Psoas muscle (tissue), 8 donors: ENCODE results near the gene COL4A2. TPM values are rescaled to one million over a fixed set of nuclear protein-coding genes. Genes with fewer than 3 reads are reported as not detected.

ENCODE experiments used
- ATAC-seq, 4 donors: fragments of 200-7000 bp; cut with Tn5 transposase; one replicate each; pipeline ENCODE4 v1.9.1; 2020; ENCODE audit warnings: moderate library complexity in 3 of 4, mild to moderate bottlenecking in 2 of 4
- DNase-seq, 2 donors: peaks; one replicate each; pipeline ENCODE4 v3.0.0-alpha.2; 2020
- H3K27ac ChIP-seq: fragments of 200-600 bp; one replicate; pipeline ENCODE4 v1.8.0; 2022
- H3K27me3 ChIP-seq, 3 donors: fragments of 200-600 bp in 1 of 3; one replicate each; pipeline versions ENCODE4 v1.6.1 to v1.8.0; 2013 to 2022; ENCODE audit warnings: low read length in 2 of 3, mild to moderate bottlenecking in 2 of 3, moderate library complexity in 1 of 3; ENCODE audit not compliant: insufficient read depth in 3 of 3
- H3K36me3 ChIP-seq, 2 donors: fragments of 200-600 bp in 1 of 2; one replicate each; pipeline versions ENCODE4 v1.6.1 to v1.8.0; 2013 to 2022; ENCODE audit warnings: low read depth in 1 of 2, mild to moderate bottlenecking in 1 of 2, moderate library complexity in 1 of 2; ENCODE audit not compliant: insufficient read depth in 1 of 2
- H3K4me1 ChIP-seq: fragments of 200-600 bp; one replicate; pipeline ENCODE4 v1.8.0; 2022
- H3K4me3 ChIP-seq: fragments of 200-600 bp; one replicate; pipeline ENCODE4 v1.8.0; 2022; ENCODE audit warnings: mild to moderate bottlenecking
- H3K9me3 ChIP-seq: fragments of 200-600 bp; one replicate; pipeline ENCODE4 v1.8.0; 2022
- WGBS, 3 donors: extraction: QIAGEN DNeasy Blood & Tissue Kit; methylation state at CpG; one replicate each; pipeline versions ENCODE4 v1.1.6 to v1.1.7; 2013; 5-methylcytosine and 5-hydroxymethylcytosine counted together
- intact Hi-C, 2 donors: fragments of 100-400 bp; cut with DNase I; formaldehyde crosslinking; loops; one replicate each; pipeline versions ENCODE4 v1.11.0 to v1.14.2; 2022
- polyA plus RNA-seq, 3 donors: library from polyadenylated mRNA; stranded (reverse); fragments of 200-250 nt; gene quantifications; one replicate each; pipeline ENCODE4 v1.2.3, GENCODE V29; 2013
- total RNA-seq, 4 donors: library from RNA; stranded (reverse); fragmentation: NEBNext Ultra II Directional in 2 of 4; extraction: Animal tissue kit (Norgen Biotek cat#: 25700) in 2 of 4; gene quantifications; one replicate each; pipeline versions ENCODE4 v1.2.1 to v1.2.4, GENCODE V29; 2021 to 2023
- TF ChIP-seq, protein P1 (sequence below): fragments of 200-600 bp; IDR thresholded peaks from one replicate; pipeline ENCODE4 v1.8.0; 2022; ENCODE audit warnings: antibody characterized with exemption
- donor health status: healthy with polysubstance abuse.
- donor health status: DM: no; HTN: no; CAD: no; lungs with moderate emphysema.
- donor health status: Bipolar disorder and iron deficiency.
- donor health status: healthy.
- donor health status: DM: yes; HTN: yes; CAD: no.
- donor health status: DM: no; HTN: no; CAD: no.
- donor health status: DM: no; HTN: no; CAD: no.
- donor health status: DM: yes; HTN: yes; CAD: no.

Gene COL4A2
- total and polyA plus RNA-seq, 7 donors: 25.8 to 84.5 (median 57.8) TPM

DNA sequence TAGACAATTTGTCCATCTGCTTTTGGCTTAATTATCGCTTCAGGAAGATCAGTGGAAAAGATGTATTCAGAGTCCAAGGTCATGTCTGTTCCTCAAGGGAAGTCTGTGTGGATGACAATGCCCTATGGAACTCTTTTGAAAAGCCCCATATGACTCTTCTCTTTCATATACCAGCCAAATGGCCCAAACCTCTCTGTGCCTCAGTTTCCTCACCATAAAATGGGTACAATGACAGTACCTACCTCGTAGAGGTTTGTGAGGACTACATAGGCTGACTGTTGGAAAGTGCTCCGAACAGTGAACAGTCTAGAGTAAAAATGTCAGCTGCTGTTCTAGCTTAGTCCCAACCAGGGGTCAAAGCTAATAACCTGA is 104.6 kb downstream of the COL4A2 start:
- ATAC-seq (peak in 1 of 4 donors; percentile 22), DNase-seq (no peak)
- Histone ChIP-seq H3K36me3 (no peaks in the 10 kb centered on the region), H3K27me3 (no peaks in the 10 kb centered on the region), H3K4me1 (peaks cover 38% of the 10 kb centered on the region), H3K4me3 (no peak overlapping the region), H3K27ac (peak overlapping the region; percentile 82), H3K9me3 (no peaks in the 10 kb centered on the region)
- TF ChIP-seq, protein P1, sequence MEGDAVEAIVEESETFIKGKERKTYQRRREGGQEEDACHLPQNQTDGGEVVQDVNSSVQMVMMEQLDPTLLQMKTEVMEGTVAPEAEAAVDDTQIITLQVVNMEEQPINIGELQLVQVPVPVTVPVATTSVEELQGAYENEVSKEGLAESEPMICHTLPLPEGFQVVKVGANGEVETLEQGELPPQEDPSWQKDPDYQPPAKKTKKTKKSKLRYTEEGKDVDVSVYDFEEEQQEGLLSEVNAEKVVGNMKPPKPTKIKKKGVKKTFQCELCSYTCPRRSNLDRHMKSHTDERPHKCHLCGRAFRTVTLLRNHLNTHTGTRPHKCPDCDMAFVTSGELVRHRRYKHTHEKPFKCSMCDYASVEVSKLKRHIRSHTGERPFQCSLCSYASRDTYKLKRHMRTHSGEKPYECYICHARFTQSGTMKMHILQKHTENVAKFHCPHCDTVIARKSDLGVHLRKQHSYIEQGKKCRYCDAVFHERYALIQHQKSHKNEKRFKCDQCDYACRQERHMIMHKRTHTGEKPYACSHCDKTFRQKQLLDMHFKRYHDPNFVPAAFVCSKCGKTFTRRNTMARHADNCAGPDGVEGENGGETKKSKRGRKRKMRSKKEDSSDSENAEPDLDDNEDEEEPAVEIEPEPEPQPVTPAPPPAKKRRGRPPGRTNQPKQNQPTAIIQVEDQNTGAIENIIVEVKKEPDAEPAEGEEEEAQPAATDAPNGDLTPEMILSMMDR: no peak
- WGBS, 3 donors: 54 to 64% (median 56%) methylated on average over 3 of the region's 3 CpGs
- intact Hi-C loops: loop anchor here (5.0 to 10.0 kb wide), 4 partner anchors 104 to 1449 kb away; partner anchors contain the start of genes COL4A1 (in 1 of the 2) and COL4A2 (in 1 of the 2)

DNA sequence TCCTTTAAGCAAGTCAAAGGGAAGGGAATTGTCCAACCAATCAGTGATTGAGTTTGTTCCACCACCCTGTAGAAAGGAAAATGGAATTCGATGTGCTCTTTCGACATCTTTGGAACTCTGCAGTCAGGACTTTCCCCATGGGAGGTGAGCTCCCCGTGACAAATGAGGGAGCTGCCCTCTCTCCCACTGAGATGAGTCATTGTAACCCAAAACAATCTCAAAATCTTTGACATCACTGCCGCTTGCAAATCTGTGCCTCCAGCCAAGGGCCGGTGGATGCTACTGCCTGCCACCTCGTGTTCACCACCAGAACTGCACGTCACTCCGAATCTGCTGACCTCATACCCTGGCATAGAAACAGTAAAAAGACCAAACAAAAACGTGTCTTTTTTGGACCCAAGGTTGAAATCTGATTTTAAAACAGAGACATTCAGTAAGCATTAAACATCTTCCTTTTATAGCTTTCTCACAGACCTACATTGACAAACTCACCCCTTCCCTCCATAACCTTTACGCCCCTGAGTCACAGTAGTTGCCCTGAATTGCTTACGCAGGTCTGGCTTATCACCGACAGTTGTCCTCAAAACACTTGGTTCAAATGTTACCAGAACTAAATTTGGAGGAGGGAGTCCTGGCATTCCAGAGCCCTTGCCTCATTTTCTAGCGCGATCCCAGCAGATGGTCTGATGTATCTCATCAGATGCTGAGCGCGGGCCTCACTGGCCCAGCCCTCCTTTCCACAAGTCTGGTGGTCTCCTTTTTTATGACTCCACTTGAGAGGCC is 105.2 kb downstream of the COL4A2 start:
- intact Hi-C loops: loop anchor here (5.0 to 10.0 kb wide), 4 partner anchors 105 to 1450 kb away; partner anchors contain the start of genes COL4A1 (in 1 of the 2) and COL4A2 (in 1 of the 2)
- Histone ChIP-seq H3K27me3 (no peaks in the 10 kb centered on the region), H3K9me3 (no peaks in the 10 kb centered on the region), H3K36me3 (no peaks in the 10 kb centered on the region), H3K4me3 (peak overlapping the region; percentile 4), H3K27ac (peak overlapping the region; percentile 82), H3K4me1 (peaks cover 38% of the 10 kb centered on the region)
- TF ChIP-seq, protein P1: peak; percentile 80
- ATAC-seq (peak; percentile 83 to 92 (median 85)), DNase-seq (peak; percentile 86 to 91)
- WGBS, 3 donors: 17 to 25% (median 17%) methylated on average over 16 of the region's 16 CpGs

DNA sequence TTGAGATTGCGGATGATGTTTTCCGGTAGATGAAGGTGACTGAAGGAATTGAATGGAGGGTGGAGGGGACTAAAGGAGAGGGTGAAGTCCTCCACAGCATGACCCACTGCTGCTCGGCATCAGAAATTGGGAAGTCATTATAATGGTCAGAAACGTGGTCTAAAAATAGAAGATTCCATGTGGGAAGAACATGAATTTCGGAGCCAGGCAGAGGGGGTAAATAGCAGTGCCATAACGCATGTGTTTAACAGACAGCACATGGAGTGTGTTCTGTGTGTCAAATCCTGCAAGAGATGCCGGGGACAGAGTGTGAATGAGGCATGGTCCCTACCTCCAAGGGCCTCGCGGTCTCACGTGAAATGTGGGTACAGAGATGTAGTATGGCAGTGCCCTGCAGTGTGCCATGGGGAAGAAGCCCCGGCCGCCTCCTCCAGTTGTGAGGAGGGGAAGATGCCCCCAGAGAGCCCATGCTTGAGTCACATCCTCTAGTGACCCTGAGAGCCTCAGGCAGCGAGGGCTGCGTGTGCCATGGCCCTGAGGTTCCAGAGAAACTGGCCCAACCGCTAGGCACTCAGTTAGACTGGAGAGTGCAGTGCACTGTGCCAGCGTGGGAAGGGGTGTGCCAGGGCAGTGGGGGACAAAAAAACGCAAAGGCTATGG is 106.1 kb downstream of the COL4A2 start:
- no peaks in the 10 kb centered on the region for H3K36me3 ChIP-seq
- no peaks in the 10 kb centered on the region for H3K27me3 ChIP-seq
- H3K27ac ChIP-seq: peak overlapping the region; percentile 82
- no peak overlapping the region for H3K4me3 ChIP-seq
- H3K4me1 ChIP-seq: peaks cover 38% of the 10 kb centered on the region
- ATAC-seq (no peak), DNase-seq (no peak)
- TF ChIP-seq, protein P1: no peak
- 77 to 84% (median 80%) methylated on average over 17 of the region's 17 CpGs for WGBS, 3 donors
- intact Hi-C loops: loop anchor here (5.0 to 10.0 kb wide), 4 partner anchors 106 to 1451 kb away; partner anchors contain the start of genes COL4A1 (in 1 of the 2) and COL4A2 (in 1 of the 2)
- no peaks in the 10 kb centered on the region for H3K9me3 ChIP-seq

DNA sequence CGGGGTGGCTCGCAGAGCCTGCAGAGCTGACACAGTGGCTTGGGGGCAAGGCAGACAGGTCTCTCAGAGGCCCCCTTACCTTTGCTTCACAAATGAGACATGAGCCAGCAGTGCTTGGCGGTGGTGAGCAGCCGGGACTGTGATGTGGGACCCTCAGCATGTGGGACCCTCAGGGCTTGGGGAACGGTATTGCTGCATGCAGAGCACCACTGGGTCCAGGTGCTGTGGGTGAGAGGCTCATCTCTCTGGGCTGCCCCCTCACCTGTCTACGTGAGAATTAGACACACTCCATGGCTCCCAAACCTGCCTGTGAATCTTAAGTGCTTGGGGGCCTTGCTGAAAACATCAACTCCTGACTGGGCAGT is 106.6 kb downstream of the COL4A2 start:
- no peak for ATAC-seq
- TF ChIP-seq, protein P1: no peak
- intact Hi-C loops: loop anchor here (5.0 to 10.0 kb wide), 4 partner anchors 106 to 1451 kb away; partner anchors contain the start of genes COL4A1 (in 1 of the 2) and COL4A2 (in 1 of the 2)
- Histone ChIP-seq H3K9me3 (no peaks in the 10 kb centered on the region), H3K27me3 (no peaks in the 10 kb centered on the region), H3K27ac (peak overlapping the region; percentile 82), H3K4me1 (peaks cover 43% of the 10 kb centered on the region), H3K4me3 (no peak overlapping the region), H3K36me3 (no peaks in the 10 kb centered on the region)
- WGBS, 3 donors: 81 to 91% (median 87%) methylated on average over 6 of the region's 6 CpGs
- no peak for DNase-seq
